GM12875 (cell line): ENCODE measurements around the gene MOG.

Source experiments
- H3K4me3 ChIP-seq: one replicate; pipeline ENCODE4 v1.5.1; 2011; ENCODE audit warnings: low read depth, low read length, control low read depth
- TF ChIP-seq, protein P1 (sequence below): IDR thresholded peaks from 2 replicates; pipeline ENCODE4 v1.5.1; 2011; ENCODE audit warnings: low read depth, mild to moderate bottlenecking, control low read depth, inconsistent platforms, low read length, moderate library complexity, borderline replicate concordance; ENCODE audit not compliant: insufficient read depth

The MOG gene

DNA sequence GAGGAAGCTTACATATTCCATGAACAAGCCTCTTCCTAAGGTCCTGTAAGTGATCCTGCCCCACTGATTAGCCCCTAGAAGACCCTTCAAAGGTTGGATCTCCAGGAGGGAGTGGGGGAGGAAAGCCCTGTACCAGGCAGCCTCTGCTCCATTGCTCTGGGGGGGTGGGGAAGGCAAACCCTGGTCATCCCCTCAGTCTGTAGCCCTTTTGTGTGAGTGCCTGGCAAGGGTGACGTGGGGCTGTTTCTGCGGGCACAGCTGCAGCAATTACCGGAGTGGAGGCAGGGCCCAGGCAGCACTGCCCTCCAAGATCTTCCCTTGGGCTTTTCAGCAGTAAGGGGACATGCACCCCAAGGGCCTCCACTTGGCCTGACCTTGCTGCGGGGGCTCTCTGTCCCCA is at the start of gene MOG:
MOG (plus strand) TSS at position 295 of the 400 bp plus-strand sequence. CDS start 118 bp downstream, outside the sequence.
- no peak within 1 kb of the TSS for H3K4me3 ChIP-seq

DNA sequence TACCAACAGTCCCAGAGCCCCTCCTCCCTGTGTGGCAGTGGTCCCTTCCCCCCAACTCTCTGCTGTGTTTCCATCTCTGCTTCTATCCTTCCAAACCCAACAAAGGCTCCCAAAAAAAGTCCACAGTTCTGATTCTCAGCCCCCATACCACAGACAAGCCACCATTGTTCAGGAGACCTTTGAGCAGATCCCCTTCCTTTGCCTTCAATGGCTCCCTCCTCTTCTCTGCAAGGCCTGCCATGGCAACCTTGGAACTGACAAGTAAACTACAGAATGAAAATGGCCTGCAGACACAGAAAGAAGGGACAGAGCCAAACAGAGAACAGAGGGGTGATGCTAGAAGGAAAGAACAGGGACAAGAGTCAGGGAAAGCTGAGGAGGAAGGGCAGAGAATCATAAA is 48.8 kb upstream of the MOG start:
- no peak overlapping the region for H3K4me3 ChIP-seq
- TF ChIP-seq, protein P1, sequence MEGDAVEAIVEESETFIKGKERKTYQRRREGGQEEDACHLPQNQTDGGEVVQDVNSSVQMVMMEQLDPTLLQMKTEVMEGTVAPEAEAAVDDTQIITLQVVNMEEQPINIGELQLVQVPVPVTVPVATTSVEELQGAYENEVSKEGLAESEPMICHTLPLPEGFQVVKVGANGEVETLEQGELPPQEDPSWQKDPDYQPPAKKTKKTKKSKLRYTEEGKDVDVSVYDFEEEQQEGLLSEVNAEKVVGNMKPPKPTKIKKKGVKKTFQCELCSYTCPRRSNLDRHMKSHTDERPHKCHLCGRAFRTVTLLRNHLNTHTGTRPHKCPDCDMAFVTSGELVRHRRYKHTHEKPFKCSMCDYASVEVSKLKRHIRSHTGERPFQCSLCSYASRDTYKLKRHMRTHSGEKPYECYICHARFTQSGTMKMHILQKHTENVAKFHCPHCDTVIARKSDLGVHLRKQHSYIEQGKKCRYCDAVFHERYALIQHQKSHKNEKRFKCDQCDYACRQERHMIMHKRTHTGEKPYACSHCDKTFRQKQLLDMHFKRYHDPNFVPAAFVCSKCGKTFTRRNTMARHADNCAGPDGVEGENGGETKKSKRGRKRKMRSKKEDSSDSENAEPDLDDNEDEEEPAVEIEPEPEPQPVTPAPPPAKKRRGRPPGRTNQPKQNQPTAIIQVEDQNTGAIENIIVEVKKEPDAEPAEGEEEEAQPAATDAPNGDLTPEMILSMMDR, result no peak

More for the DNA sequence above, at the start of gene MOG:
- TF ChIP-seq, protein P1, result no peak

DNA sequence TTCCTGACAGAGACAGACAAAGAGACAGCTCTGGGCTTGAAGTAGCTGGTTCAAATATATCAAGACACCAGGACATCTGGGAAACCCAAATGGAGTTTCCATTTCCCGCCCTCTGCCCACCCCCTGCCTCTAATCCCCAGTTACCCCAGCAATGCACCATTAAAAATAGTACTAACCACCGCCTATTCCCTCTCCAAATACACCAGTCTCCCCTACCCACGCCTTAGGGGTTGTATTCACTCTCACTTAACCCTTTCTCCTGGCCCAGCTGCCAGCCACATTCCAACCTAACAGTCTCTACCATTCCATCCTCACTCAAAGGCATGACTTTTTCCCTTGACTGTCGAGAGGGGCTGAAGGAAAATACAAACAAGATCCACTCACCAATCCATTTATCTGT is 46.4 kb upstream of the MOG start:
- TF ChIP-seq, protein P1, result no peak
- H3K4me3 ChIP-seq, result no peak overlapping the region

DNA sequence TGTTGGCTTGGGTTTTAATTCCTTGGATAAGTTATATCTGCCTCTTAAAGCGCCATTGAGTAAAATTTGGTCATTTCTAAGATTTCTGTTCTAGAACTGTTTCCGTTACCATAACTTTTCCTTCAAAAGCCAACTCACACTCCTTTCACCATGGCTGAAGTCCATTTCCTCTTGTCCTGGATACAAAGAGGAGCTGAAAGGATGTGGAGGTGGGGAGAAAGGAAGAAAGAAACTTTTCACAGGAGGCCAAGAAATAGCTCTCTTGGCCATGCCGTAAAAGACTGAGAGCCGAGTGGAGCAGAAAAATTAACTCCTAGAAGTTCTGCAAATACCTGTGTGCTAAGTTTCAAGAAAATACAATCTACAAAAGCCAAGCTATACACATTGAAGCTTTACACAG is 45.5 kb upstream of the MOG start:
- TF ChIP-seq, protein P1, result no peak

DNA sequence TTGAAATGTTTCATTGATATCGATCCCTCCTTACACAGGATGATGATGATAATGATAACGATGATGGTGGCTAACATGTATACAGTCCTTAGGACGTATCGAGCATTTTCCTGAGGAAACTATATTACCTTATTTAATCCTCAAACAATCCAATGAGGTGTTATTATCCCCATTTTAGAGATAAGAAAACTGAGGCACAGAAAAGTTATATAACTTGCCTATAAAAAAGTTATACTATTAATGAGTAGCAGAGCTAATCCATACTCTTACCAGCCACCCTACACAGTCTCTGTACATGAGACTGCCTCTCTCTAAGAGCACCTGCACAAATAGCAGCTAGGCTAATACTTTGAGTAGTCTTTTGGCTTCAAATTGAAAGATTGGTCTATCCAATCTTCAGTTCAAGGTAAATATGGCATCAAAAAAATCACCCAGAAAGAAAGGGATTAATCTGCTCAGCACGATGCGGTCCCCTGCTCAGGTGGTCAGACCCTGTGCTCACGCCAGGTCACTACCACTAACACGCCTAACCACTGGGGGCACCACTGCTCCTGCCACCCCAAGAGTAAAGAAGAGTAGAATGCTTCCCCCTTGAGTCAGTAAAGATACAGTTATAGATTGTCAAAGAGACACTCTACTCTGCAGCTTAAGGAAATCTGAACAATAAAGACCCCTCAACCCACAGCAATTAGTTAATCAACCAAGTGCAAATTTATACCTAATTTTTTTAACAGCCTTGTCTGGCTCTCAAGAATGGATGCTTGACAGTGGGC is 38.9 kb upstream of the MOG start:
- H3K4me3 ChIP-seq, result no peak overlapping the region
- TF ChIP-seq, protein P1, result peak; percentile 47; the same call in 1 of the 2 replicates

More for the DNA sequence above, 45.5 kb upstream of the MOG start:
- no peak overlapping the region for H3K4me3 ChIP-seq

DNA sequence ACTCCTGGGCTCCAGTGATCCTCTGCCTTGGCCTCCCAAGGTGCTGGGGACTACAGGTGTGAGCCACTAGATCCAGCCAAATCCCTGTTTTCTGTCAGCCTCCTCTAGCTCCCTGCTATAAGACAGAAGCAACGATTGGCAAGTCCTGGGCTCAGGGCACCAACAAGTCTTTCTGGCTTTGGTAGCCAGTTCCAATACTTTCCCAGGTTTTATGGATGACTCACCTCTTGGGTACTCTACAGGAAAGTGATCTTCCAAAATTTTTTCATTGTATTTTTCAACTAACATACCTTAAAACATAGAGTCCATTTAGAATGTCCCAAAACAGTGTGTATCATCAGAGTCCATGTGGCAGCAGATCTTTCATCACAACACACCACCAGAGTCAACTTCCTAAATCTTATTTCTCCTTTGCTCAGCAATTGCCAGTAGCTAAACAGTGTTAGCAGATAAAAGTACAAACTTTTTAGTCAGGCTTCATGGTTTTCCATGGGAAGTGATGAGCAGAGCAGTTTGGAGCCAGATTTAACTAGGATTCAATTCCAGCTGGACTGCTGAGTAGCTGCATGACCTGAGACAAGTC is 37.2 kb upstream of the MOG start:
- no peak overlapping the region for H3K4me3 ChIP-seq
- TF ChIP-seq, protein P1, result no peak

DNA sequence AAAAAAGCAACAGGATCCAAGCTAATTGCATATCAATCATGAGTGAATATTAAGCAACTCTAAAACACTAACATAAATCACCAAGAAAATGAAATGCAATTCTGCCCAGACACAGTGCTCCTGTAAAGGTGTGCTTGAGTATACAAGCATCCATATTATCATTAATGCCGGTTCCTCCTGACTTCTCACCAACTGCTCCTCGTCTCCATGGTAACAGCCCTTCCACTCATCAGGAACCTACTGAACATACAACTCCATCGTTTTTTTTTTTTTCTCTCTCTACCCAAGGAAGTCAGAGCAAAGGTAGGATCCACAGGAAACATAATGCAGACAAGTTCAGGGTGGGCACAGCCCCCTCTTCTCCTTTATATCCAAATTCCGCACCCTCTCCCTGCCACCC is 36.3 kb upstream of the MOG start:
- TF ChIP-seq, protein P1, result no peak
- no peak overlapping the region for H3K4me3 ChIP-seq
